WTC11 (cell line): ENCODE results near the gene NRXN3. TPM values are rescaled to one million over a fixed set of nuclear protein-coding genes. Genes with fewer than 3 reads are reported as not detected.

ENCODE experiments used
- ATAC-seq: fragments of 200-7000 bp; cut with Tn5 transposase; 2 replicates; pipeline ENCODE4 v1.10.0; 2021; ENCODE audit warnings: mild to moderate bottlenecking, moderate library complexity
- CTCF ChIA-PET: fragments of 300-600 bp; sonication (Branson Sonifier 250); formaldehyde crosslinking; loops from one replicate; lab custom pipeline; 2021; ENCODE audit warnings: antibody characterized with exemption; lab: Charles Lee
- POLR2A ChIA-PET: fragments of 350-600 bp; sonication (Branson Sonifier 250); formaldehyde crosslinking; loops from one replicate; lab custom pipeline; 2021; ENCODE audit warnings: antibody characterized with exemption; lab: Charles Lee
- DNase-seq: peaks from one replicate; pipeline ENCODE4 v3.0.0; 2021; ENCODE audit warnings: low spot score
- H3K27ac Mint-ChIP-seq: 2 replicates; pipeline ENCODE4 v1.8.0; 2021; ENCODE audit warnings: mixed read lengths
- H3K27me3 Mint-ChIP-seq: 2 replicates; pipeline ENCODE4 v1.8.0; 2021; ENCODE audit warnings: low read depth, mild to moderate bottlenecking, moderate library complexity, mixed read lengths
- H3K36me3 Mint-ChIP-seq: 2 replicates; pipeline ENCODE4 v1.8.0; 2021; ENCODE audit warnings: mixed read lengths
- H3K4me1 Mint-ChIP-seq: 2 replicates; pipeline ENCODE4 v1.8.0; 2022; ENCODE audit warnings: mixed read lengths
- H3K4me3 Mint-ChIP-seq: 2 replicates; pipeline ENCODE4 v1.8.0; 2021; ENCODE audit warnings: mild to moderate bottlenecking, moderate library complexity, mixed read lengths
- H3K9me3 Mint-ChIP-seq: 2 replicates; pipeline ENCODE4 v1.8.0; 2021; ENCODE audit warnings: mixed read lengths
- ELF4 ChIP-seq: sonication (generic); formaldehyde crosslinking; IDR thresholded peaks from 2 replicates; pipeline ENCODE4 v1.8.1; 2022; ENCODE audit warnings: low read depth, mild to moderate bottlenecking, moderate library complexity, missing genetic modification reagents
- GABPB1 ChIP-seq: sonication (generic); formaldehyde crosslinking; IDR thresholded peaks from 2 replicates; pipeline ENCODE4 v1.8.1; 2023; ENCODE audit warnings: mild to moderate bottlenecking, missing genetic modification reagents
- MXD4 ChIP-seq: fragments of 250-450 bp; sonication (Bioruptor Pico); IDR thresholded peaks from 2 replicates; pipeline ENCODE4 v1.8.0; 2021; ENCODE audit warnings: mild to moderate bottlenecking, moderate library complexity, borderline replicate concordance
- NFE2L1 ChIP-seq: sonication (generic); formaldehyde crosslinking; IDR thresholded peaks from 2 replicates; pipeline ENCODE4 v1.8.1; 2023; ENCODE audit warnings: missing genetic modification reagents
- ZBTB21 ChIP-seq: sonication (generic); formaldehyde crosslinking; IDR thresholded peaks from 2 replicates; pipeline ENCODE4 v1.8.1; 2023; ENCODE audit warnings: mild to moderate bottlenecking, missing genetic modification reagents, borderline replicate concordance
- ZNF121 ChIP-seq: sonication (generic); formaldehyde crosslinking; IDR thresholded peaks from 2 replicates; pipeline ENCODE4 v1.8.0; 2023; ENCODE audit warnings: missing genetic modification reagents
- ZNF138 ChIP-seq: sonication (generic); formaldehyde crosslinking; conservative IDR thresholded peaks from 2 replicates; pipeline ENCODE4 v1.8.1; 2022; ENCODE audit warnings: mild to moderate bottlenecking, moderate library complexity, missing genetic modification reagents
- ZNF219 ChIP-seq: sonication (generic); formaldehyde crosslinking; IDR thresholded peaks from 2 replicates; pipeline ENCODE4 v1.8.0; 2023; ENCODE audit warnings: missing genetic modification reagents, mild to moderate bottlenecking, borderline replicate concordance
- ZNF396 ChIP-seq: fragments of 250-450 bp; sonication (Bioruptor Pico); IDR thresholded peaks from 2 replicates; pipeline ENCODE4 v1.8.0; 2021; ENCODE audit warnings: mild to moderate bottlenecking, moderate library complexity, borderline replicate concordance
- ZNF423 ChIP-seq: fragments of 250-450 bp; sonication (Bioruptor Pico); IDR thresholded peaks from 2 replicates; pipeline ENCODE4 v2.1.2; 2022; ENCODE audit warnings: mild to moderate bottlenecking, moderate library complexity
- ZNF671 ChIP-seq: fragments of 250-450 bp; sonication (Bioruptor Pico); IDR thresholded peaks from 2 replicates; pipeline ENCODE4 v1.8.0; 2021; ENCODE audit warnings: mild to moderate bottlenecking
- total RNA-seq: library from RNA; stranded (reverse); gene quantifications from 3 replicates; pipeline ENCODE4 v1.2.3, GENCODE V29; 2021
- TF ChIP-seq, protein P1 (sequence below): fragments of 250-450 bp; sonication (Bioruptor Pico); IDR thresholded peaks from 2 replicates; pipeline ENCODE4 v1.9.0; 2021; ENCODE audit warnings: mild to moderate bottlenecking, borderline replicate concordance
- TF ChIP-seq, protein P2 (sequence below): sonication (generic); formaldehyde crosslinking; IDR thresholded peaks from 2 replicates; pipeline ENCODE4 v1.8.1; 2022; ENCODE audit warnings: mild to moderate bottlenecking, moderate library complexity, missing genetic modification reagents
- TF ChIP-seq, protein P3 (sequence below): fragments of 250-450 bp; sonication (Bioruptor Pico); IDR thresholded peaks from 2 replicates; pipeline ENCODE4 v1.9.0; 2021; ENCODE audit warnings: mild to moderate bottlenecking
- TF ChIP-seq, protein P4 (sequence below): sonication (generic); formaldehyde crosslinking; IDR thresholded peaks from 2 replicates; pipeline ENCODE4 v1.8.1; 2023; ENCODE audit warnings: mild to moderate bottlenecking, missing genetic modification reagents
- TF ChIP-seq, protein P5 (sequence below): fragments of 250-450 bp; sonication (Bioruptor Pico); IDR thresholded peaks from 2 replicates; pipeline ENCODE4 v2.1.2; 2022; ENCODE audit warnings: mild to moderate bottlenecking, moderate library complexity
- TF ChIP-seq, protein P6 (sequence below): sonication (generic); formaldehyde crosslinking; conservative IDR thresholded peaks from 2 replicates; pipeline ENCODE4 v1.8.1; 2023; ENCODE audit warnings: mild to moderate bottlenecking, low read depth, missing genetic modification reagents, moderate library complexity
- TF ChIP-seq, protein P7 (sequence below): sonication (generic); formaldehyde crosslinking; IDR thresholded peaks from 2 replicates; pipeline ENCODE4 v1.8.0; 2022; ENCODE audit warnings: mild to moderate bottlenecking, missing genetic modification reagents

The NRXN3 gene
- total RNA-seq, 1 experiment from 2014 or later, result 3.0 TPM

DNA sequence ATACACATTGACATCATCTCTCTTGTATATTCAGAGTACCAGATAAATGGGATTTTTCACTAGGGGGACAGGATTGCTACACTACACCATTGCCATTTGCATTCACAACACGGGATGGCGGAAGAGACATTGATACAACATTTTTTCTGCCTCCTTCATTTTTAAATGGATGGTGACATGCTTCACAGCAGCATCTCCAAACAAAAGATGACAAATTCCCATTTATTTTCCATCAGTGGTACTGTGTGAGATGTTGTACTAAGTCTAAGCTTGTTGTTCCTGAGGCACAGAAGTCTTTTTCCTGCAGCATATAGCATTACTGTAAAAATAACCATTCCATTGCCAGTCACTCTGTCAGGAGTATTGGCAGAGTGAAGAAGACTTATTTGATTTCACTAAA is 912.7 kb downstream of the NRXN3 start (continued):
- TF ChIP-seq, protein P1, sequence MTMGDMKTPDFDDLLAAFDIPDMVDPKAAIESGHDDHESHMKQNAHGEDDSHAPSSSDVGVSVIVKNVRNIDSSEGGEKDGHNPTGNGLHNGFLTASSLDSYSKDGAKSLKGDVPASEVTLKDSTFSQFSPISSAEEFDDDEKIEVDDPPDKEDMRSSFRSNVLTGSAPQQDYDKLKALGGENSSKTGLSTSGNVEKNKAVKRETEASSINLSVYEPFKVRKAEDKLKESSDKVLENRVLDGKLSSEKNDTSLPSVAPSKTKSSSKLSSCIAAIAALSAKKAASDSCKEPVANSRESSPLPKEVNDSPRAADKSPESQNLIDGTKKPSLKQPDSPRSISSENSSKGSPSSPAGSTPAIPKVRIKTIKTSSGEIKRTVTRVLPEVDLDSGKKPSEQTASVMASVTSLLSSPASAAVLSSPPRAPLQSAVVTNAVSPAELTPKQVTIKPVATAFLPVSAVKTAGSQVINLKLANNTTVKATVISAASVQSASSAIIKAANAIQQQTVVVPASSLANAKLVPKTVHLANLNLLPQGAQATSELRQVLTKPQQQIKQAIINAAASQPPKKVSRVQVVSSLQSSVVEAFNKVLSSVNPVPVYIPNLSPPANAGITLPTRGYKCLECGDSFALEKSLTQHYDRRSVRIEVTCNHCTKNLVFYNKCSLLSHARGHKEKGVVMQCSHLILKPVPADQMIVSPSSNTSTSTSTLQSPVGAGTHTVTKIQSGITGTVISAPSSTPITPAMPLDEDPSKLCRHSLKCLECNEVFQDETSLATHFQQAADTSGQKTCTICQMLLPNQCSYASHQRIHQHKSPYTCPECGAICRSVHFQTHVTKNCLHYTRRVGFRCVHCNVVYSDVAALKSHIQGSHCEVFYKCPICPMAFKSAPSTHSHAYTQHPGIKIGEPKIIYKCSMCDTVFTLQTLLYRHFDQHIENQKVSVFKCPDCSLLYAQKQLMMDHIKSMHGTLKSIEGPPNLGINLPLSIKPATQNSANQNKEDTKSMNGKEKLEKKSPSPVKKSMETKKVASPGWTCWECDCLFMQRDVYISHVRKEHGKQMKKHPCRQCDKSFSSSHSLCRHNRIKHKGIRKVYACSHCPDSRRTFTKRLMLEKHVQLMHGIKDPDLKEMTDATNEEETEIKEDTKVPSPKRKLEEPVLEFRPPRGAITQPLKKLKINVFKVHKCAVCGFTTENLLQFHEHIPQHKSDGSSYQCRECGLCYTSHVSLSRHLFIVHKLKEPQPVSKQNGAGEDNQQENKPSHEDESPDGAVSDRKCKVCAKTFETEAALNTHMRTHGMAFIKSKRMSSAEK (CRISPR knock-in tag), result no peak
- TF ChIP-seq NFE2L1 (CRISPR knock-in tag) (no peak), ZNF121 (CRISPR knock-in tag) (no peak), ZBTB21 (CRISPR knock-in tag) (no peak), ZNF671 (CRISPR knock-in tag) (no peak)
- TF ChIP-seq, protein P2, sequence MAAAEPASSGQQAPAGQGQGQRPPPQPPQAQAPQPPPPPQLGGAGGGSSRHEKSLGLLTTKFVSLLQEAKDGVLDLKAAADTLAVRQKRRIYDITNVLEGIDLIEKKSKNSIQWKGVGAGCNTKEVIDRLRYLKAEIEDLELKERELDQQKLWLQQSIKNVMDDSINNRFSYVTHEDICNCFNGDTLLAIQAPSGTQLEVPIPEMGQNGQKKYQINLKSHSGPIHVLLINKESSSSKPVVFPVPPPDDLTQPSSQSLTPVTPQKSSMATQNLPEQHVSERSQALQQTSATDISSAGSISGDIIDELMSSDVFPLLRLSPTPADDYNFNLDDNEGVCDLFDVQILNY (CRISPR knock-in tag), result no peak
- TF ChIP-seq, protein P3, sequence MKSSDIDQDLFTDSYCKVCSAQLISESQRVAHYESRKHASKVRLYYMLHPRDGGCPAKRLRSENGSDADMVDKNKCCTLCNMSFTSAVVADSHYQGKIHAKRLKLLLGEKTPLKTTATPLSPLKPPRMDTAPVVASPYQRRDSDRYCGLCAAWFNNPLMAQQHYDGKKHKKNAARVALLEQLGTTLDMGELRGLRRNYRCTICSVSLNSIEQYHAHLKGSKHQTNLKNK (CRISPR knock-in tag), result no peak
- TF ChIP-seq, protein P4, sequence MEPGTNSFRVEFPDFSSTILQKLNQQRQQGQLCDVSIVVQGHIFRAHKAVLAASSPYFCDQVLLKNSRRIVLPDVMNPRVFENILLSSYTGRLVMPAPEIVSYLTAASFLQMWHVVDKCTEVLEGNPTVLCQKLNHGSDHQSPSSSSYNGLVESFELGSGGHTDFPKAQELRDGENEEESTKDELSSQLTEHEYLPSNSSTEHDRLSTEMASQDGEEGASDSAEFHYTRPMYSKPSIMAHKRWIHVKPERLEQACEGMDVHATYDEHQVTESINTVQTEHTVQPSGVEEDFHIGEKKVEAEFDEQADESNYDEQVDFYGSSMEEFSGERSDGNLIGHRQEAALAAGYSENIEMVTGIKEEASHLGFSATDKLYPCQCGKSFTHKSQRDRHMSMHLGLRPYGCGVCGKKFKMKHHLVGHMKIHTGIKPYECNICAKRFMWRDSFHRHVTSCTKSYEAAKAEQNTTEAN (CRISPR knock-in tag), result no peak
- TF ChIP-seq, protein P5, sequence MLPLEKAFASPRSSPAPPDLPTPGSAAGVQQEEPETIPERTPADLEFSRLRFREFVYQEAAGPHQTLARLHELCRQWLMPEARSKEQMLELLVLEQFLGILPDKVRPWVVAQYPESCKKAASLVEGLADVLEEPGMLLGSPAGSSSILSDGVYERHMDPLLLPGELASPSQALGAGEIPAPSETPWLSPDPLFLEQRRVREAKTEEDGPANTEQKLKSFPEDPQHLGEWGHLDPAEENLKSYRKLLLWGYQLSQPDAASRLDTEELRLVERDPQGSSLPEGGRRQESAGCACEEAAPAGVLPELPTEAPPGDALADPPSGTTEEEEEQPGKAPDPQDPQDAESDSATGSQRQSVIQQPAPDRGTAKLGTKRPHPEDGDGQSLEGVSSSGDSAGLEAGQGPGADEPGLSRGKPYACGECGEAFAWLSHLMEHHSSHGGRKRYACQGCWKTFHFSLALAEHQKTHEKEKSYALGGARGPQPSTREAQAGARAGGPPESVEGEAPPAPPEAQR (CRISPR knock-in tag), result no peak
- TF ChIP-seq, protein P6, sequence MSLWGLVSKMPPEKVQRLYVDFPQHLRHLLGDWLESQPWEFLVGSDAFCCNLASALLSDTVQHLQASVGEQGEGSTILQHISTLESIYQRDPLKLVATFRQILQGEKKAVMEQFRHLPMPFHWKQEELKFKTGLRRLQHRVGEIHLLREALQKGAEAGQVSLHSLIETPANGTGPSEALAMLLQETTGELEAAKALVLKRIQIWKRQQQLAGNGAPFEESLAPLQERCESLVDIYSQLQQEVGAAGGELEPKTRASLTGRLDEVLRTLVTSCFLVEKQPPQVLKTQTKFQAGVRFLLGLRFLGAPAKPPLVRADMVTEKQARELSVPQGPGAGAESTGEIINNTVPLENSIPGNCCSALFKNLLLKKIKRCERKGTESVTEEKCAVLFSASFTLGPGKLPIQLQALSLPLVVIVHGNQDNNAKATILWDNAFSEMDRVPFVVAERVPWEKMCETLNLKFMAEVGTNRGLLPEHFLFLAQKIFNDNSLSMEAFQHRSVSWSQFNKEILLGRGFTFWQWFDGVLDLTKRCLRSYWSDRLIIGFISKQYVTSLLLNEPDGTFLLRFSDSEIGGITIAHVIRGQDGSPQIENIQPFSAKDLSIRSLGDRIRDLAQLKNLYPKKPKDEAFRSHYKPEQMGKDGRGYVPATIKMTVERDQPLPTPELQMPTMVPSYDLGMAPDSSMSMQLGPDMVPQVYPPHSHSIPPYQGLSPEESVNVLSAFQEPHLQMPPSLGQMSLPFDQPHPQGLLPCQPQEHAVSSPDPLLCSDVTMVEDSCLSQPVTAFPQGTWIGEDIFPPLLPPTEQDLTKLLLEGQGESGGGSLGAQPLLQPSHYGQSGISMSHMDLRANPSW (CRISPR knock-in tag), result no peak

DNA sequence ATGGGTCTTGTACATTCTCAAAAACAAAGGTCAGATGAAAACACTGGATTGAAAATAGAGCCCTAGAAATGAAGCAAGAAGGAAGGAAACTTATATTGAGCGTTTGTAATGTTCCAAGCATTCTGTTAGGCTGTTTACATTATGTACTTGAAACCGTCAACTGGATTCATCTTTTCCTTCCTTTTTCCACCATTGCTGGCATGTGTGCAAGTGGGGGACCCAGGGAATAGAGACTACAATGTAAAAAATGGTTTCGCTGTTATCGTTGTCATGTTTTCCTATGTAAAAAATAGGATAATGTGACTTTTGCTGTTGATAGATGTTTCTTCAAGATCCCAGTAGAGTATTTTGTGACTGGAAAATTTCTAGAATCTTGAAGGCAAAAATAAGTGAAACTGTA is 913.2 kb downstream of the NRXN3 start:
- Mint-ChIP-seq H3K36me3 (peaks cover 3% of the 10 kb centered on the region; the same call in 1 of the 2 replicates), H3K9me3 (peaks cover 7% of the 10 kb centered on the region; the same call in 1 of the 2 replicates), H3K27ac (no peak overlapping the region), H3K27me3 (peaks cover 25% of the 10 kb centered on the region), H3K4me3 (no peak overlapping the region), H3K4me1 (no peaks in the 10 kb centered on the region)
- ChIA-PET POLR2A (no interaction called here), CTCF (no interaction called here)
- DNase-seq, result no peak
- no peak for ATAC-seq
- no peak for TF ChIP-seq ELF4 (CRISPR knock-in tag)
- no peak for TF ChIP-seq ZNF423 (CRISPR knock-in tag)

DNA sequence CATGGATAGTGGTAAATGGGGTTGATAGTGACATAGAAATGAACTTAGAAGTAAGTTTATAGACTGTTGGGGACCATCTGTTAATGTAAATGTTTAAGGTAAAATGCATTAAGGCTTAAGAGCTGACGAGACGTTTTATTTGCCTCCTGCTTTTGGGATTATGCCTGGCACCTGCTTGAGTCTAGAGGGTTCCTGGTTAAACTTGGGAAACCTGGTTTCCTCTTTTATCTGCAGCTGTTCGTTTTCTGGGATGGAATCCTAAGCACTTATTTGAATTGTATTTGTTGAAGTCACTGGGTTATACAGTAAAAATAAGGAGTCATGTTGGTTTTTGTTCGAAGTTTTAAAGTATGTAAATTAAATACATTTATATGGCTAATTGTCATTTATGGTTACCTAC is 914.7 kb downstream of the NRXN3 start:
- Mint-ChIP-seq H3K27me3 (peaks cover 37% of the 10 kb centered on the region), H3K9me3 (peaks cover 7% of the 10 kb centered on the region; the same call in 1 of the 2 replicates), H3K4me3 (no peak overlapping the region), H3K27ac (no peak overlapping the region), H3K36me3 (peaks cover 3% of the 10 kb centered on the region; the same call in 1 of the 2 replicates), H3K4me1 (no peaks in the 10 kb centered on the region)
- DNase-seq, result no peak
- no peak for ATAC-seq
- POLR2A ChIA-PET, result no interaction called here
- CTCF ChIA-PET, result no interaction called here
- TF ChIP-seq, protein P6 (CRISPR knock-in tag), result no peak
- TF ChIP-seq ZNF138 (CRISPR knock-in tag) (no peak), ZNF219 (CRISPR knock-in tag) (no peak), MXD4 (CRISPR knock-in tag) (no peak), ZNF396 (CRISPR knock-in tag) (no peak), GABPB1 (CRISPR knock-in tag) (no peak)
- TF ChIP-seq, protein P7, sequence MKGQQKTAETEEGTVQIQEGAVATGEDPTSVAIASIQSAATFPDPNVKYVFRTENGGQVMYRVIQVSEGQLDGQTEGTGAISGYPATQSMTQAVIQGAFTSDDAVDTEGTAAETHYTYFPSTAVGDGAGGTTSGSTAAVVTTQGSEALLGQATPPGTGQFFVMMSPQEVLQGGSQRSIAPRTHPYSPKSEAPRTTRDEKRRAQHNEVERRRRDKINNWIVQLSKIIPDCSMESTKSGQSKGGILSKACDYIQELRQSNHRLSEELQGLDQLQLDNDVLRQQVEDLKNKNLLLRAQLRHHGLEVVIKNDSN (CRISPR knock-in tag), result no peak
